GM21367 (cell line): ENCODE measurements around the gene SF3B1.
"Not testable (repeated sequence)": the region's sequence is repeated elsewhere in the genome, so short reads cannot be mapped to it uniquely, and the experiment has no call there.

Source experiments
- ATAC-seq: cut with Tn5 transposase; IDR thresholded peaks from one replicate; pipeline ENCODE4 v1.9.1; 2021; ENCODE audit not compliant: unreplicated experiment

Gene SF3B1

GRCh38 chr2:197437380-197437779 is 2.6 kb upstream of the SF3B1 start:
- no peak for ATAC-seq

- ATAC-seq: peak; percentile 1
These were observed 981 bp upstream of the SF3B1 start for GRCh38 chr2:197435598-197436420.

GRCh38 chr2:197433780-197434438 is 919 bp downstream of the SF3B1 start:
- ATAC-seq: no peak

- not testable (repeated sequence) for ATAC-seq
These were observed 2.3 kb downstream of the SF3B1 start for GRCh38 chr2:197432527-197432926.

GRCh38 chr2:197431858-197432257 is 3.0 kb downstream of the SF3B1 start:
- ATAC-seq: no peak

- ATAC-seq: no peak
These were observed 6.8 kb downstream of the SF3B1 start for GRCh38 chr2:197427986-197428385.

GRCh38 chr2:197426723-197427603 is 7.9 kb downstream of the SF3B1 start:
- ATAC-seq: no peak

GRCh38 chr2:197425550-197425949 is 9.3 kb downstream of the SF3B1 start:
- no peak for ATAC-seq

GRCh38 chr2:197423307-197423706 is 11.5 kb downstream of the SF3B1 start:
- ATAC-seq: no peak

GRCh38 chr2:197419438-197419837 is 15.4 kb downstream of the SF3B1 start:
- ATAC-seq: no peak

GRCh38 chr2:197416268-197416667 is 18.6 kb downstream of the SF3B1 start:
- no peak for ATAC-seq

- no peak for ATAC-seq
These were observed 20.3 kb downstream of the SF3B1 start for GRCh38 chr2:197414515-197414914.

- no peak for ATAC-seq
These were observed 20.8 kb downstream of the SF3B1 start for GRCh38 chr2:197414039-197414438.

GRCh38 chr2:197405582-197405981 is 29.2 kb downstream of the SF3B1 start:
- ATAC-seq: no peak

GRCh38 chr2:197399887-197400540 is 34.8 kb downstream of the SF3B1 start:
- no peak for ATAC-seq

- ATAC-seq: no peak
These were observed 35.9 kb downstream of the SF3B1 start for GRCh38 chr2:197398913-197399312.

- ATAC-seq: no peak
These were observed 43.6 kb downstream of the SF3B1 start for GRCh38 chr2:197391220-197391717.

GRCh38 chr2:197388866-197389587 is 45.8 kb downstream of the SF3B1 start:
- no peak for ATAC-seq

- ATAC-seq: no peak
These were observed 47.6 kb downstream of the SF3B1 start for GRCh38 chr2:197387179-197387578.

- no peak for ATAC-seq
These were observed 48.6 kb downstream of the SF3B1 start for GRCh38 chr2:197386242-197386641.
